Hypothalamus (tissue), 51 donors: ENCODE measurements around the gene ARHGEF33.
A peak's percentile ranks its signal among the peaks of the same experiment; 100 is the strongest.

Experiments used
- DNase-seq, 51 donors: peaks; one replicate each; lab custom pipeline; 2025; lab: John Stamatoyannopoulos, UW

The ARHGEF33 gene

DNA sequence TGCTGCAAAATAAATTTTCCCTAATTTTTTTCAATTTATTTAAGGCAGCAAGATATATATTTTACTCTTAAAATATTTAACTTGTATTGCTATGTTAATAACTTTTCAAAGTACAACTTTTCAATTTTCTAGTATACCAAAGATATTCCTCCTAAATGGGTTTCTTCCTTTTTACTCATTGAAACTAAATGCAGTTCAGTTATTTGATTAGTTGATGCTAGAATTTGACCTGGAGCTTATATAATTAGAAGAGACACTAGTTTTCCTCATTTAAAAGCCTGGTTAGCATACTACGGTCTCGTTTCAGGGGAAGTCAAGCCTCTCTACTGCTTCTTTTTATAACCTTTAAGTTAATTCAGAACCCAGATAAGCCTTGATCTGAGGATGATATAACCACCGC is at the start of gene ARHGEF33:
TSS of gene ARHGEF33 (plus strand) at position 301 of the 400 bp plus-strand sequence. CDS start 29,573 bp downstream, outside the sequence.
- DNase-seq: no peak

DNA sequence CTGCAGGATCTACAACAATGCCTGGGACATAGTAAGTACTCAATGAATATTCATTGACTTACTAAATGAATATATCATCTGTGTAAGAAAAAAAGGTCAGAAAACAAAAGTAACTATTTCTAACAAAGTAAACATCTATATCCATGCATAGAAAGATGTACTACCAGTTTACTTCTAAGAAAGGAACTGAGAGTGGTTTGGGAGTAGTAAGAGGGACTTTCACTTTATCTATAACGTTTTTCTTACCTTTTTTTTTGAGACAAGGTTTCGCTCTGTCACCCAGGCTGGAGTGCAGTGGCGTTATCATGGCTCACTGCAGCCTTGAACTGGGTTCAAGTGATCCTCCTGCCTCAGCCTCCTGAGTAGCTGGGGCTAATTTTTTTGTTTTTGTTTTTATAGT is 39.6 kb upstream of the ARHGEF33 start:
- DNase-seq: no peak

- DNase-seq: no peak
Measured at GRCh38 chr2:38856165-38856564, 33.5 kb upstream of the ARHGEF33 start.

GRCh38 chr2:38862476-38862875 is 27.2 kb upstream of the ARHGEF33 start:
- no peak for DNase-seq

DNA sequence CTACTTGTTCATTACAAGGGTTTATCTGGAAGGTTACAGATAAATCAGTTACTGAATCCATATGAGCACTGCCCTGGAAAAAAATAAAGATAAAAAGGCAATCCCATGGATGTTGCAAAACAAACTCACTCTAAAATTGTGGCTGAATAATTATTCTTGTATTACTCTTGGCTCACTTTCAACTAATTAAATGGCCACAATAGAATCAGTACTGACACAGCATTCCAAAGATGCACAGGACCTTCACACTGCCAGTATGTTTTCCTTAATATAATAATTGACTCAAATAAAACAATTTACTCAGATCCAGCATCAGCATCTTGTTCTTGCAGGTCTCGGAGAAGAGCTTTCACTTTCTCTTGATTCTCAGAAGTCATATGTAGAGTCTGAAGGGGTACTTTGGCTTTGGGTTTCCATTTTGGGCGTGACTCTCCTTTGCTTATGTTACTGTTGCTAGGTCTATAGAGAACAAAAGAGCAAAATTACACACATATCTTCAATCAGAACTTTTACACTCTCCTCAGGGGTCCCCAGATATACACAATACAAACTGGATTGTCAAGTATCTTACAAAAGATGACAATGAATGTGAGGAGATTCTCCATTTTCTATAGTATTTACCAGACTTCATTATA is 26.5 kb upstream of the ARHGEF33 start:
- DNase-seq: no peak

DNA sequence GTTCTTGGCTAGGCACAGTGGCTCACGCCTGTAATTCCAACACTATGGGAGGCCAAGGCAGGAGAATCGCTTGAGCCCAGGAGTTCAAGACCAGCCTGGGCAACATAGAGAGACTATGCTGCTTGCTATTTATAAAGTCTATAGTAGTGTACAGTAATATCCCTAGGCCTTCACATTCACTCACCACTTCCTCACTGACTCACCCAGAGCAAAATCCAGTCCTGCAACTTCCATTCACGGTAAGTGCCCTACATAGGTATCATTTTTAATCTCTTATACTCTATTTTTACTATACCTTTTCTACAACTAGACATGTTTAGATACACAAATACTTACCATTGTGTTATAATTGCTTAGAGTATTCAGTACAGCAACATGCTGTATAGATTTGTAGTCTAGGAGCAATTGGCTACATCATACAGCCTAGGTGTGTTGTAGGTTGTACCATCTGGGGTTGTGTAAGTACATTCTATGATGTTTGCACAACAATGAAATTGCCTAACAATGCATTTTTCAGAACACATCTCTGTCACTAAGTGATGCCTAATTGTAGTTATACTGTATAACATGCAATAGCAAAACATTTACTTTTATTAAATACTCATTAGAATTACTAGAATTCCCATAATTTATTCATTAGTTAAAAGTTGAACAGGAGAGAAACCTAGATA is 22.8 kb upstream of the ARHGEF33 start:
- DNase-seq: no peak

DNA sequence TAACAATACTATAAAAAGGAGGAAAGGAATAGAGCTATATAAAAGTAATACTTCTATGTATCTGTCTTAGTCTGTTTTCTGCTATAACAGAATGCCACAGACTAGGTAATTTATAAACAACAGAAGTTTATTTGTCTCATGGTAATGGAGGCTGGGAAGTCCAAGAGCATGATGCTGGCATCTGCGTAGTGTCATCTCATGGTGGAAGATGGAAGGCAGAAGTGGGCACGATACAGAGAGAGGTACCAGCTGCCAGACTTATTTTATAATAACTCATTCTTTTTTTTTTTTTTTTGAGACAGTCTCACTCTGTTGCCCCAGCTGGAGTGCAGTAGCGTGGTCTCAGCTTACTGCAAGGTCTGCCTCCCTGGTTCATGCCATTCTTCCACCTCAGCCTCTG is 18.2 kb upstream of the ARHGEF33 start:
- no peak for DNase-seq

DNA sequence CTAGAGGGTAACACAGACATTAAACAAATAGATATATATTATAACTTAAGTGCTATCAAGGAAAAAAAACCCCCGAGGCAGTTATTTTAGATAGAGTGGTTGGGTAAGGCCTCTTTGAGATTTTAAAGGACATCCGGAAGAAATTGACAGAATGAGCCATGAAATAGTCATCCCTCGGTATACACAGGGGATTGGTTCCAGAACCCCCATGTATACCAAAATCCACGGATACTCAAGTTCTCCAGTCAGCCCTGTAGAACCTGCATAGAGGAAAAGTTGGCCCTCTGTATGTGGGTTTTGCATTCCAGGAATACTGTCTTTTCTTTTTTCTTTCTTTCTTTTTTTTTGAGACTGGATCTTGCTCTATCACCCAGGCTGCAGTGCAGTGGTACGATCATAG is 15.9 kb upstream of the ARHGEF33 start:
- no peak for DNase-seq

DNA sequence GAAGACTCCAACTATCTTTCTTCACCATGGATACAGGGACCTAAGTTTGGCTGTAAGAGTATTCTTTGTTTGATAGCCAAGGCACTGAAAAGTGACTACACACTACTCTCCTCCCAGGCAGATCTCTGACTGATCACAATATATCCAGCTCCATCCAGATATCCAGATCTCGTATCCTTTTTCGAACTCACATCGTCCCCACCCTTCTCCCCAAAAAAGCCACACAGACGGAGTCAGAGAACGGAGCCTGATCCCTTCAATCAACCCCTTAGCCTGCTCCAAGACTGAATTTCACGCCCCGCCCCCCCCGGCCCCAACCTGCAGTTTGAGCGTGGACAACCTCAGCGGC is 14.5 kb upstream of the ARHGEF33 start:
- DNase-seq: peak in 2 of 51 donors; percentile 27 to 49

- peak; percentile 17 to 90 (median 77) for DNase-seq
Measured at GRCh38 chr2:38875576-38876367, 13.9 kb upstream of the ARHGEF33 start, which contains the start of the genes DHX57 and MORN2. DHX57 (minus strand) TSS chr2:38875934; CDS start chr2:38868405, 7,529 bp downstream. MORN2 (plus strand) TSS chr2:38875976.

DNA sequence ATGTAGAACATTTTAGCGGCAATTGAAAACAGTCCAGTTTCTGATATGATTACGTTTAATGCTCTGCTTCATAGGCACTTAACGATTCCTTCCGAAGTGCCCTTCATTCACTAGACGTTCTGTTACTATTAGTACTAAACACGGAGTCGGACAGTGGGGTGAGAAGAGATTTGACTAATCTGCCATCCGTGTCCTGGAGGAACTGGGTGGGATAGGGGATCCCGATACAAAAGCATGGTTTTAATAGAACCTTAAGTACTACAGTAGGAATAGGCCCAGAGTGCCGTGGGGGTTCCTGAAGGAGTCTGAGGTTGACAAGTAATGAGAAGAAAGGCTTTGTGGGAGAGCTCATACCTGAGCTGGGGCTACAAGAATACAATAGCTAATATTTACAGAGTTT is 13.3 kb upstream of the ARHGEF33 start:
- DNase-seq: peak in 1 of 51 donors; percentile 1

GRCh38 chr2:38886063-38886462 is 3.6 kb upstream of the ARHGEF33 start:
- DNase-seq: no peak

- DNase-seq: no peak
Measured at GRCh38 chr2:38887347-38887746, 2.3 kb upstream of the ARHGEF33 start.

DNA sequence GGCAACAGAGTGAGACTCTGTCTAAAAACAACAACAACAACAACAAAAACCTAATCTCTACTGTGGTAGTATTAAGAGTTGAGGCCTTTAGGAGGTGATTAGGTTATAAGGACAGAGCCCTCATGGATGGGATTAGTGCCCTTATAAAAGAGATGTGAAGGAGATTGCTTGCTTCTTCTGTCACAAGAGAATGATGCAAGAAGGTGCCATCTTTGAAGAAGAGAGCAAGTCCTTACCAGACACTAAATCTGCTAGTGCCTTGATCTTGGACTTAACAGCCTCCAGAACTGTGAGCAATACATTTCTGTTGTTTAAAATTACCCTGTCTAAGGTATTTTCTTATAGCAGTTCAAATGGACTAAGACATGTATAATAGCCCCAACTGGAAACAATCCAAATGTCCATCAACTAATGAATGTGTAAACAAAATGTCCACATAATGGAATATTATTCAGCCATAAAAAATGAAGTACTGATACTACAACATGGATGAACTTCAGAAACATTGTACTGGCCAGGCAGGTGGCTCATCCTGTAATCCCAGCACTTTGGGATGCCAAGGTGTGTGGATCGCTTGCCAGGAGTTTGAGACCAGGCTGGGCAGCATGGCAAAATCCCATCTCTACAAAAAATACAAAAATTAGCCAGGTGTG is 1.6 kb upstream of the ARHGEF33 start:
- no peak for DNase-seq

GRCh38 chr2:38889045-38889444 is 630 bp upstream of the ARHGEF33 start:
- DNase-seq: no peak

DNA sequence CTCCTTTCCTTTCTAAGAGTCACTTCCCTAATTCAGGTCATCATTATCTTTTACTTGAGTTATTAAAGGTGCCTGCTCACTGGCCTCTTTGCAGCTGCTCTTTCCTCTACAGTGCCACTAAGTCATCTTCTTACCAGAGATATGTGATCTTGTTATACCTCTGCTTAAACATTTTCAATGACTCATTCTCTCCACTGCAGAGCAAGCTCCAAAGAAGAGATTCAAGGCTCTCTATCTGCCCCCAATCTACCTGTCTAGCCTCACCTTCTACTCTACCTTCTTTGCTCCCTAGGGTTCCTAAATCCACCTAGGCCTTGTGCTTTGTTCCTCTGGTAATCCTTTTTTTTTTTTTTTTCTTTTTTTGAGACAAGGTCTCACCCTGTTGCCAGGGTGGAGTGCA is 3.1 kb downstream of the ARHGEF33 start:
- no peak for DNase-seq

- no peak for DNase-seq
Measured at GRCh38 chr2:38898256-38898655, 8.6 kb downstream of the ARHGEF33 start.

DNA sequence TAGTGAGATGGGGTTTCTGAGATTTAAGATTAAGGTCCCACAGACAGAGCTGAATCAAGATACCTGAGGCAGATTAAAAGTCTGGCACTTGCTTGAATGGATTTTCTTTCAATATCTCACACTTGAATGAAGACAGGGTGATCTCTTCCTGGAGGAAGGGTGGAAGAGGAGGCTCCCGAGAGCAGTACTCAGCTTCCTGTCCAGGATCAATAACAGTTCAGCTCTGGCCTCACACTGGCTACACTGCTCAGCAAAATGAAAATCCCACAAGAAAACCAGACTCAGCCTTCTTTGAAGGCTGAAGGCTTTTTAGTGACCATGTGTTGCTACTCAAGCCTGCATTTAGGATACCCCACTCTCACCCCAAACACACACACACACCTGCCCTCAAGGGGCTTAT is 11.1 kb downstream of the ARHGEF33 start:
- DNase-seq: no peak

GRCh38 chr2:38905251-38905650 is 15.6 kb downstream of the ARHGEF33 start:
- DNase-seq: no peak

GRCh38 chr2:38907242-38907641 is 17.6 kb downstream of the ARHGEF33 start:
- no peak for DNase-seq
